Tibial artery (tissue), 4 donors: ENCODE data around the gene GALNT6.

Source experiments
- DNase-seq, 2 donors: peaks; one replicate each; pipeline ENCODE4 v3.0.0-alpha.2; 2019
- H3K27ac ChIP-seq, 2 donors: fragments of 200-600 bp; sonication (generic) in 1 of 2; 1 replicate in 1 of 2; 2 replicates in 1 of 2; pipeline ENCODE4 v1.5.1; 2018 to 2019; ENCODE audit warnings: mild to moderate bottlenecking in 1 of 2
- H3K27me3 ChIP-seq, 2 donors: fragments of 200-600 bp; sonication (generic) in 1 of 2; one replicate each; pipeline versions ENCODE4 v1.5.1 to v1.6.0; 2016 to 2019
- H3K36me3 ChIP-seq, 3 donors: fragments of 200-600 bp; sonication (generic) in 2 of 3; one replicate each; pipeline ENCODE4 v1.5.1; 2016 to 2019; ENCODE audit warnings: mild to moderate bottlenecking in 2 of 3
- H3K4me1 ChIP-seq, 4 donors: fragments of 200-600 bp; sonication (generic) in 2 of 4; 1 replicate in 3 of 4; 2 replicates in 1 of 4; pipeline ENCODE4 v1.5.1; 2016 to 2019
- H3K4me3 ChIP-seq, 2 donors: fragments of 200-600 bp; sonication (generic) in 1 of 2; 1 replicate in 1 of 2; 2 replicates in 1 of 2; pipeline ENCODE4 v1.5.1; 2018 to 2019; ENCODE audit warnings: mild to moderate bottlenecking in 2 of 2
- H3K9me3 ChIP-seq, 3 donors: fragments of 200-600 bp; sonication (generic) in 1 of 3; one replicate each; pipeline ENCODE4 v1.5.1; 2016 to 2019
- CTCF ChIP-seq, 2 experiments: fragments of 200-600 bp in 1 of 2; fragments of 450-650 bp in 1 of 2; IDR thresholded peaks; one replicate each; pipeline ENCODE4 v1.5.1; 2017 to 2019; ENCODE audit warnings: antibody characterized with exemption in 2 of 2, mild to moderate bottlenecking in 1 of 2, moderate library complexity in 1 of 2
- intact Hi-C: fragments of 100-400 bp; cut with DNase I; formaldehyde crosslinking; loops from one replicate; pipeline ENCODE4 v1.15.0; 2023; ENCODE audit warnings: low total_unique reads

The GALNT6 gene

GRCh38 chr12:51378749-51379148, 12.5 kb downstream of the GALNT6 start:
- H3K27ac ChIP-seq = no peak overlapping the region
- no peaks in the 10 kb centered on the region for H3K36me3 ChIP-seq
- no peaks in the 10 kb centered on the region for H3K4me1 ChIP-seq
- TF ChIP-seq CTCF (IDR thresholded peaks at IDR 0.05) = no peak
- H3K27me3 ChIP-seq = no peaks in the 10 kb centered on the region
- H3K9me3 ChIP-seq = no peaks in the 10 kb centered on the region
- no peak for DNase-seq
- intact Hi-C loops = no loop called here
- H3K4me3 ChIP-seq = no peak overlapping the region

- no peaks in the 10 kb centered on the region for H3K9me3 ChIP-seq
- H3K4me3 ChIP-seq = no peak overlapping the region
- H3K27me3 ChIP-seq = no peaks in the 10 kb centered on the region
- no peak overlapping the region for H3K27ac ChIP-seq
- intact Hi-C loops = no loop called here
- H3K36me3 ChIP-seq = no peaks in the 10 kb centered on the region
- H3K4me1 ChIP-seq = no peaks in the 10 kb centered on the region
- no peak for TF ChIP-seq CTCF (IDR thresholded peaks at IDR 0.05)
- DNase-seq = no peak
Observed at GRCh38 chr12:51377099-51377984, 13.9 kb downstream of the GALNT6 start.

- peaks cover 0 to 13% (median 5%) of the 10 kb centered on the region in 4 donors for H3K4me1 ChIP-seq
- no peak overlapping the region for H3K27ac ChIP-seq
- DNase-seq = no peak
- no peaks in the 10 kb centered on the region for H3K27me3 ChIP-seq
- H3K36me3 ChIP-seq = no peaks in the 10 kb centered on the region
- H3K9me3 ChIP-seq = no peaks in the 10 kb centered on the region
- intact Hi-C loops = no loop called here
- no peak for TF ChIP-seq CTCF (IDR thresholded peaks at IDR 0.05)
- no peak overlapping the region for H3K4me3 ChIP-seq
Observed at GRCh38 chr12:51374856-51375255, 16.4 kb downstream of the GALNT6 start.

DNA sequence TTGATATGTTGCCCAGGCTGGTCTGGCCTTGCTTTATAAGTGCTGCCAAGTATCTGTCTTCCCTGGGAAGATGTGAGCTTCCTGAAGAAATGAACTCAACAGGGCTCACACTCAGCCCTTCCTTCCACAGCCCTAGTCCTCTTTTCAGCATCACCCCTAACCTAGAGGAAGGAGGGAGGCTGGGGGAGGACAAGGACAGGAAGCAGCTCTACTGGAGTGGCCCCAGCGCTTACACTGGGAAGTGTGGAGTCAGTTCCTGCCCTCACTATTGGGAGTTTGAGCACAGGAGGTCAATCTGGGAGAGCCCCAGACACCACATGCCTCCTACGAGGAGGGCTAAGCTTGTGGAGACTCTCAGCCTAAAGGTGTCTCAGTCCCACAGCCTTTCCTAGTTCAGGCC, 16.8 kb downstream of the GALNT6 start:
- no peak for TF ChIP-seq CTCF (IDR thresholded peaks at IDR 0.05)
- intact Hi-C loops = no loop called here
- no peaks in the 10 kb centered on the region for H3K27me3 ChIP-seq
- H3K9me3 ChIP-seq = no peaks in the 10 kb centered on the region
- H3K4me3 ChIP-seq = no peak overlapping the region
- DNase-seq = no peak
- no peak overlapping the region for H3K27ac ChIP-seq
- H3K36me3 ChIP-seq = no peaks in the 10 kb centered on the region
- peaks cover 0 to 13% (median 5%) of the 10 kb centered on the region in 4 donors for H3K4me1 ChIP-seq

DNA sequence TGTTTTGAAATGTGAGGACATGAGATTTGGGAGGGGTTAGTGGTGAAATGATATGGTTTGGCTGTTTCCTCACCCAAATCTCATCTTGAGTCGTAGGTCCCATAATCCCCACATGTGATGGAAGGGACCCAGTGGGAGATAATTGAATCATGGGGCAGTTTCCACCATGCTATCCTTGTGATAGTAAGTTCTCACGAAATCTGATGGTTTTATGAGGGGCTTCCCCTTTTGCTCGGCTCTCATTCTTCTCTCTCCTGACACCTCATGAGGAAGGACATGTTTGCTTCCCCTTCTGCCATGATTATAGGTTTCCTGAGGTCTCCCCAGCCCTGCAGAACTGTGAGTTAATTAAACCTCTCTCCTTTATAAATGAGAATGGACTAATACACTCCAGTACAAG, 18.0 kb downstream of the GALNT6 start:
- intact Hi-C loops = no loop called here
- H3K27ac ChIP-seq = no peak overlapping the region
- DNase-seq = no peak
- no peaks in the 10 kb centered on the region for H3K27me3 ChIP-seq
- no peak overlapping the region for H3K4me3 ChIP-seq
- H3K4me1 ChIP-seq = peaks cover 0 to 13% (median 5%) of the 10 kb centered on the region in 4 donors
- H3K9me3 ChIP-seq = no peaks in the 10 kb centered on the region
- no peak for TF ChIP-seq CTCF (IDR thresholded peaks at IDR 0.05)
- H3K36me3 ChIP-seq = no peaks in the 10 kb centered on the region
